ENCODE data around the gene TEX14.

The TEX14 gene, protein sequence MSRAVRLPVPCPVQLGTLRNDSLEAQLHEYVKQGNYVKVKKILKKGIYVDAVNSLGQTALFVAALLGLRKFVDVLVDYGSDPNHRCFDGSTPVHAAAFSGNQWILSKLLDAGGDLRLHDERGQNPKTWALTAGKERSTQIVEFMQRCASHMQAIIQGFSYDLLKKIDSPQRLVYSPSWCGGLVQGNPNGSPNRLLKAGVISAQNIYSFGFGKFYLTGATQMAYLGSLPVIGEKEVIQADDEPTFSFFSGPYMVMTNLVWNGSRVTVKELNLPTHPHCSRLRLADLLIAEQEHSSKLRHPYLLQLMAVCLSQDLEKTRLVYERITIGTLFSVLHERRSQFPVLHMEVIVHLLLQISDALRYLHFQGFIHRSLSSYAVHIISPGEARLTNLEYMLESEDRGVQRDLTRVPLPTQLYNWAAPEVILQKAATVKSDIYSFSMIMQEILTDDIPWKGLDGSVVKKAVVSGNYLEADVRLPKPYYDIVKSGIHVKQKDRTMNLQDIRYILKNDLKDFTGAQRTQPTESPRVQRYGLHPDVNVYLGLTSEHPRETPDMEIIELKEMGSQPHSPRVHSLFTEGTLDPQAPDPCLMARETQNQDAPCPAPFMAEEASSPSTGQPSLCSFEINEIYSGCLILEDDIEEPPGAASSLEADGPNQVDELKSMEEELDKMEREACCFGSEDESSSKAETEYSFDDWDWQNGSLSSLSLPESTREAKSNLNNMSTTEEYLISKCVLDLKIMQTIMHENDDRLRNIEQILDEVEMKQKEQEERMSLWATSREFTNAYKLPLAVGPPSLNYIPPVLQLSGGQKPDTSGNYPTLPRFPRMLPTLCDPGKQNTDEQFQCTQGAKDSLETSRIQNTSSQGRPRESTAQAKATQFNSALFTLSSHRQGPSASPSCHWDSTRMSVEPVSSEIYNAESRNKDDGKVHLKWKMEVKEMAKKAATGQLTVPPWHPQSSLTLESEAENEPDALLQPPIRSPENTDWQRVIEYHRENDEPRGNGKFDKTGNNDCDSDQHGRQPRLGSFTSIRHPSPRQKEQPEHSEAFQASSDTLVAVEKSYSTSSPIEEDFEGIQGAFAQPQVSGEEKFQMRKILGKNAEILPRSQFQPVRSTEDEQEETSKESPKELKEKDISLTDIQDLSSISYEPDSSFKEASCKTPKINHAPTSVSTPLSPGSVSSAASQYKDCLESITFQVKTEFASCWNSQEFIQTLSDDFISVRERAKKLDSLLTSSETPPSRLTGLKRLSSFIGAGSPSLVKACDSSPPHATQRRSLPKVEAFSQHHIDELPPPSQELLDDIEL (N-terminal part only)

GRCh38 chr17:58691701-58692238 is at the start of gene TEX14:
Gene TEX14 (minus strand): TSS chr17:58692045. CDS start chr17:58652001, 40,044 bp downstream.
- DNase-seq = no peak

DNA sequence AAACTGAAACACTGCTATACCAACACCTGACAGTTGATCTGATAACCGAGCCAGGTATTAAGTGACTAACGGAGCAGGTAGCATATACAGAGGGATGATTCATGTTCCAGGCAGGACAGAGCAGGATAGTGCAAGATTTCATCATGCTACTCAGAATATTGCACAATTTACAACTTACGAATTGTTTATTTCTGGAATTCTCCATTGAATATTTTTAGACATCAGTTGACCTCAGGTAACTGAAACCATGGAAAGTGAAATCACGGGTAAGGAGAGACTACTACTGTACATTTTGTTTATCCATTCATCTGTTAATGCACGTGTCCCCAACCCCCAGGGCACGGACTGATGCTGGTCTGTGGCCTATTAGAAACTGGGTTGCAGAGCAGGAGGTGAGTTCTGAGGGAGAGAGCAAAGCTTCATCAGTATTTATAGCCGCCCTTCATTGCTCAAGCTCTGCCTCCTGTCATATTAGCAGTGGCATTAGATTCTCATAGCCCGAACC is 49.3 kb upstream of the TEX14 start:
- no peak for DNase-seq

DNA sequence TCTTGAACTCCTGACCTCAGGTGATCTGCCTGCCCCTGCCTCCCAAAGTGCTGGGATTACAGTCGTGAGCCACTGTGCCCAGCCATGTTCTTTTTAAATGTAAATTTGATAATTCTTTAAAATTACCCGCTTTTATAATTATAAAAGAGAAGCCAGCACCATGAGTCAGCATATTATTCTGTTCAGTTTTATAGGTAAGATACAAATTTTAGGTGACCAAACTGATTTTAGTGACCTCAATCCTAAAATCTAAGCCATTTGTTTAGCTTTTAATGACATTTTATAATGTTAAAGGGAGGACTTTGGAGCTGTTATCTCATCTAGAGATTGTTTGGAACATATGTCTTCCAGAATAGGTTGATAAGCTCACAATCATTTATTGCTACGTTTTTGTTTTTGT is 43.0 kb upstream of the TEX14 start:
- DNase-seq = no peak

- DNase-seq = no peak
Measured at GRCh38 chr17:58734040-58734439, 42.2 kb upstream of the TEX14 start.

DNA sequence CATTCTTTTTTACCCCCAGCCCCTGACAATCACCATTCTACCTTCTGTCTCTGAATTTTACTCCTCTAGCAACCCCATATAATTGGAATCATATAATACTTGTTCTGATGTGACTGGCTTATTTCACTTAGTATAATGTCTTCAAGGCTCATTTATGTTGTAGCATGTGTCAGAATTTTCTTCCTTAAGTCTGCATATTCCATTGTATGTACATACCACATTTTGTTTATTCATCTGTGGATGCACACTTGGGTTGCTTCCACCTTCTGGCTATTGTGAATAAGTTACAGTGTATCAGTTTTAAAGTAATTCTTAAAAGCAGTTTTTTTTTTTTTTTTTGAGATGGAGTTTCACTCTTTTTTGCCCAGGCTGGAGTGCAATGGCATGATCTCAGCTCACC is 39.1 kb upstream of the TEX14 start:
- no peak for DNase-seq

DNA sequence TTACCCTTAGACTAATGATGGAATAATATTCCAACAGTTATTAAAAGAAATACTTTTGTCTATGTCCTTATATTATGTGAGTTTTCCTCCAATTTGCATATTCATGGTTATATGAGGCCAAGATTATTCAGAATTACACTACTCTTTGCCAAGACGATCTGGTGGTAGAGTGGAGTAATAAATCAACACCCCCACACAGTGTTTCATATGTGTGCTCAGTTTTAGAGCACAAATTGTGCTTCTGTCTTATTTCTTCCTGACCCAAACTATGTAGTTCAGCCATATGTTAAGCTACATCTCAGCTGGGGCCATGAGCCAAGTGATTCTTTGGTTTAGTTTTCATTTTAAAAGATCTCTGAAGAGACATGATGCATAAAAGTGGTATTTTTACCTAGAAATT is 37.0 kb upstream of the TEX14 start:
- DNase-seq = no peak

- DNase-seq = no peak
Measured at GRCh38 chr17:58722696-58723095, 30.9 kb upstream of the TEX14 start.

GRCh38 chr17:58722274-58722673 is 30.4 kb upstream of the TEX14 start:
- no peak for DNase-seq

DNA sequence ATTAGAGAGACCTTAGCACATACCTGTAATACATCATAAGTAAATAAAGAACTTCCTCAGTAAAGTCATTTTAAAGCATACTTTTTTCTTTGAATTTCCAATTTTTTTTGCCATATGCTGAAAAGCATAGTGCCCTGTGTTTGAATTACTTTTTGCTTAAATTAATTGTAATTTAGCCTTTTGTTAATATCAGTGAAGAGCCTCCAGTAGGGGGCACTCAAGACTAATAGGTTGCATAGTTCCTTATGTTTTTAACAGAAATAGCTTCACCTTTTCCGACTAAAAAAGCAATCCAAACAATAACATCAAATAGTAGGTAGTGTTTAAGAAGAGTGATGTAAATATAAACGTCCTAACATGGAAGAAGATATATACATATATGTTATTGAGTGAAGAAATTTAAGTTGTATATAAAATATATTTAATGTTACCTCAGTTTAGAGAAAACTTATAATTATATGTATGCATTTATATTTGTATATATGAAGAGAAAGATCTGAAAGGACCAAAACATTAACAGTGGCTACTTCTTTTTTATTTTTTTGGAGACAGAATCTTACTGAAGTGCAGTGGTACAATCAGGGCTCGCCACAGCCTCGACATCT is 19.2 kb upstream of the TEX14 start:
- DNase-seq = peak; percentile 53 to 63

GRCh38 chr17:58706351-58707140 is 14.7 kb upstream of the TEX14 start:
- no peak for DNase-seq

- DNase-seq = no peak
Measured at GRCh38 chr17:58703916-58704286, 12.1 kb upstream of the TEX14 start.

DNA sequence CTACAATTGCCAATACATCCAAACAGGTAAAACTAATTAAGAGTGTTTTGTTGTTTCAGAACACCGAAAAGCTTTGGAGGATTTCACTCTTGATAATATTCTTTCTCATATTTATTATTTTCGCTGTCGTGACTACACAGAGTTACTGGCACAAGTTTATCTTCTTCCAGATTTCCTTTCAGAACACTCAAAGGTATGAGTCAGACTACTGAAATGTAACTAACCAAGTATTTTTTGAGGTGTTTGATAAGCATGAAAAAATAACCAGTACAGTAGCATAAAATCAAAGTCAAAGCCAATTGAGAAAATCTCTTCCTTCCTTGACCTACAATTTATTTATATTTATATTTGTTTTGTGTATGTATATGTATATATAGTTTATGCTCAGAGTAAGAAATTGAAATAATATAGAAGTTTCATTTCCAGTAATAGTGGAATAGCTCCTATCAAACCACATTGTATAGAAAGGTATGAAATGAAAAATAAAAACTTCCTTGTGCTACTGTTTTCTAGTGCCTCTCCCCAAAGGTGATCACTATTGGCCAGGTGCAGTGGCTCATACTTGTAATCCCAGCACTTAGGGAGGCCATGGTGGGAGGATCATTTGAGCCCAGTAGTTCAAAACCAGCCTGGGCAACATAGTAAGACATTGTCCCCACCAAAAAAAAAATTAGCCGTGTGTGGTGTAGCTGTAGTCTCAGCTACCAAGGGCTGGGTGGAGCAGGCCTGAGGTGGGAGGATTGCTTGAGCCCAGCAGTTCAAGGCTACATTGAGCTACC is 11.5 kb upstream of the TEX14 start:
- DNase-seq = no peak

GRCh38 chr17:58702708-58703107 is 10.9 kb upstream of the TEX14 start:
- DNase-seq = no peak

DNA sequence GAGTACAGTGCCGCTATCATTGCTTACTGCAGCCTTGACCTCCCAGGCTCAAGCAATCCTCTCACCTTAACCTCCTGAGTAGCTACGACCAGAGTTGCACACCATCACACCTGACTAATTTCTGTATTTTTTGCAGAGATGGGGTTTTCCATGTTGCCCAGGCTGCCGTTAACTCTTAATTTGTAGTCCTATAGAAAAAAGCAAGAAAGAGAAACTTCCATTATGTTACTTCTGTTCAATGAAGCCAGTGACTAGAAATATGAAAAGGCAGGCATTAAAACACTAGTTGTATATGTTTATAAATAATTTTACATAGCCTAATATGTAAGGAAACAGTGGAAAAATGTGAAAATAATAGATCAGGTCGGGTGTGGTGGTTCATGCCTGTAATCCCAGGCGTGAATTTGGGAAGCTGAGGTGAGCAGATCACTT is 10.2 kb upstream of the TEX14 start:
- DNase-seq = no peak

DNA sequence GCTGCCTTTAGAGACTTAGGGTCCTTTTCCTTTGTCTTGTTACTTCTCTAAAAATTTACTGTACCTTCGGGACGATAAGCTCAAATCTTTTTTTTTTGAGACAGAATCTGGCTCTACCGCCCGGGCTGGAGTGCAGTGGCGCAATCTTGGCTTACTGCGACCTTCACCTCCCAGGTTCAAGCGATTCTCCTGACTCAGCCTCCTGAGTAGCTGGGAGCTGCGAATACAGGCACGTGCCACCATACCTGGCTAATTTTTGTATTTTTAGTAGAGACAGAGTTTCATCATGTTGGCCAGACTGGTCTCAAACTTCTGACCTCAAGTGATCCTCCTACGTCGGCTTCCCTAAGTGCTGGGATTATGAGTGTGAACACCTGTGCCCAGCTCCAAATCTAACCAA is 7.9 kb upstream of the TEX14 start:
- DNase-seq = no peak

DNA sequence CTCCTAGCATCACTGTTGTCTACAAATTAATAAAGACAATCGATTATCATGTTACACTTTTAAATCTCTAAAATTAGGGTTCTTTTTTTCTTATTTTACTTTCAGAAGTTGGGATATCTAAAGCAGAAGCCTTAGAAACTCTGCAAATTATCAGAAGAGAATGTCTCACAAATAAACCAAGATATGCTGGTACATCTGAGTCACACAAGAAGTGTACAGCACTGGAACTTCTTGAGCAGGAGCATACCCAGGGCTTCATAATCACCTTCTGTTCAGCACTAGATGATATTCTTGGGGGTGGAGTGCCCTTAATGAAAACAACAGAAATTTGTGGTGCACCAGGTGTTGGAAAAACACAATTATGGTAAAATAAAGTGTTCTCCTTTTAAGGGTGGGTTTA is 3.0 kb upstream of the TEX14 start:
- DNase-seq = no peak

DNA sequence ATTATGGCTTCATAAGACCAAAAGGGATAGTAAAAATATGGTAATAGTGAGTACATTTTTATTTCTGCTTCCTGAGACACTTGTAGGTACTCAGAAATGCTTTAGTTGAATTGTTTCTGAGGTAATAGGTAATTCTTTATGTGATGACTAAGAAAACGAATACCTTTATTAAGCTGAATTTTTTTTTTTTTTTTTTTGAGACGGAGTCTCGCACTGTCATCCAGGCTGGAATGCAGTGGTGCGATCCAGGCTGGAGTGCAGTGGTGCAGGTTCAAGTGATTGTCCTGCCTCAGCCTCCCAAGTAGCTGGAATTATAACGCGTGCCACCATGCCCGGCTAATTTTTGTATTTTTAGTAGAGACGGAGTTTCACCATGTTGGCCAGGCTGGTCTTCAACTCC is 2.5 kb upstream of the TEX14 start:
- no peak for DNase-seq

DNA sequence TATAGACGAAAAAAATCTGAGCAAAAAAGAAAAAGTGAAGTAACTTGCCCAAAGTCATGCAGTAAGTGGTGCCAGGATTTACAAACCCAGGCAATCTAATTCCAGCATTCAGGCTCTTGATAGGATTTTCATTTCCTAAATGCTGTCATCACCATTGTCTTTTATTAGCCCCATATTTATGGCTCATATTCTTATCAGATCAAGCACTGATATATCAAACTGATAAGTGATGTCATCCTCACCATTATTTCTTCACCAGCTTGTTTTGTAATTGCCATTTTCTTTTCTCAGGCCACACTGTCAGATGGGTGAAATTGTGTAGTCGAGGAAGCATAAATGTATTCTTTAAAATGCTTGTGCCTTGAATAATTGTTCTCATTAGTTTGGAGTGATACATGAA is 1.9 kb upstream of the TEX14 start:
- DNase-seq = no peak

DNA sequence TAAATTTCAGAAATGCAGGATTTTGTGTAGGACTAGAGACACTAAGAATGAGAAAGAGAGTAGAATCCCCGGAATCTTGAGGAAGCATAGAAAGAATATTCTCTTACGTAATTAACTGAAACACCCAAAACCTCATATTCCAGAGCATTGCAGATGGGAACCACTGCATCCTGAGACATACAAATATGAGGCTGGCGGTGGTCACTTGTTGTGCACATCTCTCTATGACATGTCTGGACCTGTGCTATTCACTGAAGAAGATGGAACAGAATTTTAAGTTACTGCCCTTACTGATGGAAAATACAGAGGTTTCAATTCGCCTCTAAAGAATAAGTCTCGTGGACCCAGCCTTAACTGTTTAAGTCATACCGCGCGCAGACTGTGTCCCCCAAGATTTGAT is 1.4 kb upstream of the TEX14 start:
- no peak for DNase-seq

- DNase-seq = peak; percentile 83 to 85
Measured at GRCh38 chr17:58692239-58693055, 602 bp upstream of the TEX14 start, which contains the start of gene RAD51C. Gene RAD51C (plus strand): TSS chr17:58692602. CDS start chr17:58692644, 42 bp downstream.

Measured in activated CD4-positive, alpha-beta T cell treated with anti-CD3 and anti-CD28 coated beads for 4 hours (primary cell).